Gastroesophageal sphincter (tissue), 2 donors: Measurements from ENCODE around the gene FCN2.

ENCODE experiments used
- EP300 ChIP-seq: sonication (generic); formaldehyde crosslinking; IDR thresholded peaks from one replicate; pipeline ENCODE4 v1.6.1; 2017; ENCODE audit warnings: antibody characterized with exemption, mild to moderate bottlenecking
- POLR2AphosphoS5 ChIP-seq: sonication (generic); formaldehyde crosslinking; IDR thresholded peaks from one replicate; pipeline ENCODE4 v1.6.1; 2017; ENCODE audit warnings: antibody characterized with exemption

DNA sequence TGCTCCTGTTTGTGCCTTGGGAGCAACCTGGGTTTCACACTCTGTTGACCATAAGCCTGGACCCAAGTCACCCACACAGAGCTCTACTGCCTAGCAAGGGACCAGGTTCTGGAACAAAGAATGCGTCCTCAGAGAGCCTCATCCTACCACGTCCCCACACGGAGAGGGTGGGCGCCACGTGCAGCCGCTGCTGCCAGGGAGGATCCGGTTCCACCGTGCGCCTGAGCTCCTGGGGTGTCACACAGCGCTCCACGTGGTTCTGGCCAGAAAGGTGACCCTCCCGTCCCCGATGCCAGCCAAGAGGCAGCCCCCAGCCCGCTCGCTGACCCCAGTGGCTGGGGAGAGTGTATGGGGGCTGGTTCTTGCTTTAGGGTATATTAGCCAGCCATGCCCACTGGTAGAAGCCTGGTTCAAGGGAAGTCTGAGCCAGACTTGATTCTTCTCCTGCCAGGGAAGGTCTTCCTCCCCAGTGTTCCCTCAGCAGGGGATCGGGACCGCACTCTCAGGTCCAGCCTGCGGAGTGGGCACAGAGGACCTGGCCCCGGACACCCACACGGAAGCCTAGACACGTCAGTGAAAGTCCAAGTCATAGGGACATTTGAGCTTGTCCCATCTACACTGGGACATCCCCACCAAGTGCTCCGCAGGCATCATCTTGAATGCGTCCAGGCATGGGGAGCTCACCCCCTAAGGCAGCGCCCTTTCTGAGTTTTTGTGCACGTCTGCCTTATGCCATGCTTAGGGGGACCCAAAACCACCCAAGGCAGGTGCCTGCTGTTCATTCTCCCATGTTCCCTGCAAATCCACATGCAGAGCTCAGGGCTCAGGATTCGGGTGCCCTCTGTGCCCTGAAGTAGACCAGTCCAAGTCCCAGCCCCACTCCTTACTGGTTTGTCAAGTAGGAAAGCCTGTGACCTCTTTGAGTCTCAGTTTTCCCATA, 34.7 kb downstream of the FCN2 start:
- TF ChIP-seq POLR2AphosphoS5, result no peak
- TF ChIP-seq EP300, result no peak
